ENCODE data around the gene MLC1. TPM values are rescaled to one million over a fixed set of nuclear protein-coding genes. Genes with fewer than 3 reads are reported as not detected.

Gene MLC1
- total and polyA plus RNA-seq, 2 donors, result 0.48 to 2.4 TPM

DNA sequence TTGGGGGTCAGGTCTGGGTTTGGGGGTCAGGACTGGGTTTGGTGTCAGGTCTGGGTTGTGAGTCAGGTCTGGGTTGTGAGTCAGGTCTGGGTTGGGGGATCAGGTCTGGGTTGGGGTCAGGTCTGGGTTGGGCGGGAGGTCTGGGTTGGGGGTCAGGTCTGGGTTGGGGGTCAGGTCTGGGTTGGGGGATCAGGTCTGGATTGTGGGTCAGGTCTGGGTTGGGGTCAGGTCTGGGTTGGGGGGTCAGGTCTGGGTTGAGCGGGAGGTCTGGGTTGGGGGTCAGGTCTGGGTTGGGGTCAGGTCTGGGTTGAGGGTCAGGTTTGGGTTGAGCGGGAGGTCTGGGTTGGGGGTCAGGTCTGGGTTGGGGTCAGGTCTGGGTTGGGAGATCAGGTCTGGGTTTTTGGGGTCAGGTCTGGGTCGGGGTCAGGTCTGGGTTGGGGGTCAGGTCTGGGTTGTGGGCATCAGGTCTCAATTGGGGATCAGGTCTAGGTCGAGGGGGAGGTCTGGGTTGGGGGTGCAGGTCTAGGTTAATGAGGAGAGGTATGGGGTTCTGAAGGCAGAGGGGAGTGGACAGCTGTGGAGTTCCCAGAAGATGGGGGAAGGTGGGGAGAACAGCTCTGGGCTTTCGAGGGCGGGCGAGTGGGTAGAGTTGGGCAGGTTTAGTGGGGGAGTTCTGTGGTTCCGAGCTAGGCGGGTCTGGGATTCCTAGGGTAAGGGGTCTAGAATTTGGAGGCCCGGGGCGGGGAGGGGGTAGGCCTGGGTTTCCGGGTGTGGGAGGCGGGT lies 27.8 kb downstream of the MLC1 start:
- no peak for DNase-seq (ENCODE audit: low read depth in 6 of 9, low spot score in 9 of 9)
- peaks cover 28 to 57% of the 10 kb centered on the region in 2 donors for H3K27me3 ChIP-seq (ENCODE audit: control insufficient read depth in 2 of 2, insufficient read depth in 1 of 2, low read length in 1 of 2)
- H3K4me1 ChIP-seq (ENCODE audit: control insufficient read depth in 2 of 2, insufficient read depth in 2 of 2, low read length in 2 of 2), result no peaks in the 10 kb centered on the region
- 93% methylated on average over 14 of the region's 14 CpGs for WGBS
- H3K27ac ChIP-seq (ENCODE audit: low read depth in 1 of 2, low read length in 1 of 2), result no peak overlapping the region
- H3K36me3 ChIP-seq (ENCODE audit: control insufficient read depth in 2 of 2, insufficient read depth in 2 of 2, low read length in 1 of 2), result no peaks in the 10 kb centered on the region
- no peak overlapping the region for H3K4me3 ChIP-seq (ENCODE audit: low read length in 2 of 2)
- H3K9me3 ChIP-seq (ENCODE audit: control insufficient read depth in 2 of 2, insufficient read depth in 1 of 2, low read length in 1 of 2), result peaks cover 0 to 3% of the 10 kb centered on the region in 2 donors

DNA sequence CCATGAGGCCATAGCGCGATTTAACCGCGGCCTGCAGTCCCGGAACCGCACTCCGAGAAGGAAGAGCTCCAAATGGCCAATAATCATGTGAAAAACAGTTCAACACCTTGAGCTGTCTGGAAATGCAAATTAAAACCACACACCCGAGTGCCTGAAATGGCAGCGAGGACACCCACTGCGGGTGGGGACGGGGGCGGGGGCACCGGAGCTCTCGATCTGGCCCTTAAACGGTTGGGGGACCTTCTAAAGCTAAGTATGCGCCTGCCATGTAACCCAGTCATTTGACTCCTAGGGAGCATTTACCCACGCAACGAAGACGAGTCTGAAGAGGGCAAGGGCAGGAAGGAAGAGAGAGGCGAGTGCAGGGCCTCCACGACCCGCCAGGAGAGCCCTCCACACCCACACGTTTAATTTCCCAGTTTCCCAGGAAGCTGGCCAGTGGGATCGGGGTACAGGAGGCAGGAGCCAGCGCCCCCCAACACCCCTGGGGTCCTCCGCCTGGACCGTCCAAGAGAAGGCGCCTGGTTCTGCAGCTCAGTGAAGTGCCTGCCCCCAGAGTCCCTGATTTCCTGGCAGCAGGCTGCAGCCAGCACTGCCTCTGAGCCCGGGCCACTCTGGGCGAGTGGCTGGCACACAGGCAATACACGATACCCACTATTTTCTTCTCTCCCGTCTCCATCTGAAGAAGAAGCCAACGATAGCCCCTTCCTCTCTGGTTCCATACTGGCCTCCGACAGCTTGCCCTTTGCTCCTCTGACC lies 28.8 kb downstream of the MLC1 start:
- H3K27me3 ChIP-seq (ENCODE audit: control insufficient read depth in 2 of 2, insufficient read depth in 1 of 2, low read length in 1 of 2), result peaks cover 28 to 52% of the 10 kb centered on the region in 2 donors
- H3K4me1 ChIP-seq (ENCODE audit: control insufficient read depth in 2 of 2, insufficient read depth in 2 of 2, low read length in 2 of 2), result no peaks in the 10 kb centered on the region
- 78% methylated on average over 34 of the region's 34 CpGs for whole genome bisulfite sequencing

DNA sequence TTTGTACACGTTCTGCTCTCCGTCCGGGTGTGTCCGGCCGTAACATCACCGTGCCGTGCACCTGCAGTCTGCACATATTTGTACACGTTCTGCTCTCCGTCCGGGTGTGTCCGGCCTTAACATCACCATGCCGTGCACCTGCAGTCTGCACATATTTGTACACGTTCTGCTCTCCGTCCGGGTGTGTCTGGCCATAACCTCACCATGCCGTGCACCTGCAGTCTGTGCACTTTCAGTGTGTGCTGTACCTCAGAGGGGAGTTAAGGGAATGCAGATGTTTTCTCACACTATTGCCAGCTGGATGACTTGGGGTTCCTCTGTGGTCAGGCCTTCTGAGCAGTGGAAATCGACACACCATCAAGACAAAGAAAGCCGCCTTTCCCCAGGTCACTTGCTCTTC lies 31.4 kb downstream of the MLC1 start:
- H3K36me3 ChIP-seq (ENCODE audit: control insufficient read depth in 2 of 2, insufficient read depth in 2 of 2, low read length in 1 of 2), result no peaks in the 10 kb centered on the region
- H3K4me3 ChIP-seq (ENCODE audit: low read length in 2 of 2), result no peak overlapping the region
- no peaks in the 10 kb centered on the region for H3K4me1 ChIP-seq (ENCODE audit: control insufficient read depth in 2 of 2, insufficient read depth in 2 of 2, low read length in 2 of 2)
- H3K9me3 ChIP-seq (ENCODE audit: control insufficient read depth in 2 of 2, insufficient read depth in 1 of 2, low read length in 1 of 2), result no peaks in the 10 kb centered on the region
- WGBS, result 87% methylated on average over 18 of the region's 18 CpGs
- H3K27me3 ChIP-seq (ENCODE audit: control insufficient read depth in 2 of 2, insufficient read depth in 1 of 2, low read length in 1 of 2), result peaks cover 19 to 26% of the 10 kb centered on the region in 2 donors
- no peak for DNase-seq (ENCODE audit: low read depth in 6 of 9, low spot score in 9 of 9)
- H3K27ac ChIP-seq (ENCODE audit: low read depth in 1 of 2, low read length in 1 of 2), result no peak overlapping the region

More for the DNA sequence above, 28.8 kb downstream of the MLC1 start:
- peaks cover 0 to 3% of the 10 kb centered on the region in 2 donors for H3K9me3 ChIP-seq (ENCODE audit: control insufficient read depth in 2 of 2, insufficient read depth in 1 of 2, low read length in 1 of 2)
- no peaks in the 10 kb centered on the region for H3K36me3 ChIP-seq (ENCODE audit: control insufficient read depth in 2 of 2, insufficient read depth in 2 of 2, low read length in 1 of 2)
- no peak overlapping the region for H3K27ac ChIP-seq (ENCODE audit: low read depth in 1 of 2, low read length in 1 of 2)
- no peak overlapping the region for H3K4me3 ChIP-seq (ENCODE audit: low read length in 2 of 2)
- DNase-seq (ENCODE audit: low read depth in 6 of 9, low spot score in 9 of 9), result no peak

DNA sequence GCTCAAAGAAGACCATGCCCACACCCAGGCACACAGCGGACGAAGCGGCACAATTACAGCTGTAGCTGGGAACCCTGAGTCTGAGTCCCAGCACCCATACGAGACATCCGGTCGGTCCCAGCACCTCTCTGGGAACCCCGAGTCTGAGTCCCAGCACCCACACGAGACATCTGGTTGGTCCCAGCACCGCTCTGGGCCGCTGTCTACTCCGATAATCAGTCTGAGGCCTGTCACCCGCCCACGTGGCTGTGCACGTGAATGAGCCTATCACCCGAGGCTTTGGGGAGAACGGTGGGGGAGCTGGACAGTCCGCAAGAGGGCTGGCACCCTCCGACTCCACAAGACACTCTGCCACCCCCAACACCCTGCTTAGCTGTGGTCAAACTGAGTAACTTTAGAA lies 33.3 kb downstream of the MLC1 start:
- Histone ChIP-seq H3K4me1 (ENCODE audit: control insufficient read depth in 2 of 2, insufficient read depth in 2 of 2, low read length in 2 of 2) (no peaks in the 10 kb centered on the region), H3K27me3 (ENCODE audit: control insufficient read depth in 2 of 2, insufficient read depth in 1 of 2, low read length in 1 of 2) (peaks cover 7 to 9% of the 10 kb centered on the region in 2 donors), H3K36me3 (ENCODE audit: control insufficient read depth in 2 of 2, insufficient read depth in 2 of 2, low read length in 1 of 2) (no peaks in the 10 kb centered on the region), H3K4me3 (ENCODE audit: low read length in 2 of 2) (no peak overlapping the region), H3K9me3 (ENCODE audit: control insufficient read depth in 2 of 2, insufficient read depth in 1 of 2, low read length in 1 of 2) (no peaks in the 10 kb centered on the region), H3K27ac (ENCODE audit: low read depth in 1 of 2, low read length in 1 of 2) (no peak overlapping the region)
- DNase-seq (ENCODE audit: low read depth in 6 of 9, low spot score in 9 of 9), result no peak
- WGBS, result 96% methylated on average over 18 of the region's 18 CpGs

DNA sequence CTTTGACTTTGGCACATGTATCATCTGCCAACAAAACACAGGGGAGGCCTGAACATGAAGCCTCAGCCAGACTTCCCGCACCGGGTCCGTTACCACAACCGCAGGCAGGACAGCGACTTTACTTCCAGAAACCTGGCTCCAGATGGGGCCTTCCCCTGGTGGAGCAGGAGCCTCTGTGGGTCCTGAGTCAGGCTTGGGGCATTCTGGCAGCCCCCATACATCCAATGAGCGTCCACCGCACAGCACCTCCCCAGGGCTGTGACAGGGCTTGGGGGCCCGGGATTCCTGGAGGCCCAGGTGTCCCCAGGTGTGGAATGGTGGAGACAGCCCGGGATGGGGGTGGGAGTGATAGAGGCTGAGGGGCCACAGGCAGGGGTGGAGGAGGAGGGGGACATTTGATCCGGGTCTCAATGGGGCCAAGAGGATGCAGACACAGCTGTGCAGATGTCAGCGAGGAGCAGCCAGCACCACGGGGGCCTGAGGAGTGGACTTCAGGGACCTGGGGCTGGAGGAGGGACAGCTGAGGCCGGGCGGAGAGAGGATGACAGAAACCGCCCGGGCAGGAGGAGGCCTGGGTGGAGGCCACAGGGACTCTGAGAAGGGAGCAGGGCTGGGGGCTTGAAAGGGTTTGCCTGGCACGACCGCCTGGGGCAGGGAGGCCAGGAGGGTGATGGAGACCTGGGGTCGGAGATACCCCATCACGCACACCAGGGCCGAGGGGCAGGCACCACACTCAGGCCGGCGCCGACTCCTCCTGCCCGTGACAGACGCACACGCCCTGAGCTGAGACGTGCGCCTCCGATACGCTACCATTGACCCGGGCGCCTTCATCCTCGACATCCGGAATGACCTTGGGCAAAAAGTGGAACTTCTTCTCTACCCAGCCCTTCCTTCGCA lies 35.7 kb downstream of the MLC1 start:
- DNase-seq (ENCODE audit: low read depth in 6 of 9, low spot score in 9 of 9), result no peak

DNA sequence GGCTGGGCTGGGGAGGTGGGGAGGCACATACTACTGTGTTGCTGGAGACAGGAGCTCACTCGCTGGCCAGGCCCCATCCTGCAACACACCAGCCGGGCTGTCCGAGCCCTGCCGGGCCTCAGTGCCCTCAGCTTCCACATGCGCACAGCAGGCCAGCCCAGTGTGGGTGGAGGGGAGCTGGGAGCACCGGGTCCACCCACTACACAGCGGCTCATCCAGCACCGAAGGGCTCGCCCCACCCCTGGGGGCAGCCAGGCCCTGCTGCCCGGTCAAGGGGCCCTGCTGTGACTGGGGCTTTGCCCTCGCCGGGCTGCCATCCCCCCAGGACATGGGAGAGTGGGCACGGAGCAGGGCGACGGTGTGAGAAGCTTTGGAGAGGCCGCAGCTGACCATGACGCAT lies 36.4 kb downstream of the MLC1 start:
- no peak for DNase-seq (ENCODE audit: low read depth in 6 of 9, low spot score in 9 of 9)
- Histone ChIP-seq H3K36me3 (ENCODE audit: control insufficient read depth in 2 of 2, insufficient read depth in 2 of 2, low read length in 1 of 2) (no peaks in the 10 kb centered on the region), H3K27ac (ENCODE audit: low read depth in 1 of 2, low read length in 1 of 2) (no peak overlapping the region), H3K4me1 (ENCODE audit: control insufficient read depth in 2 of 2, insufficient read depth in 2 of 2, low read length in 2 of 2) (no peaks in the 10 kb centered on the region), H3K9me3 (ENCODE audit: control insufficient read depth in 2 of 2, insufficient read depth in 1 of 2, low read length in 1 of 2) (no peaks in the 10 kb centered on the region), H3K4me3 (ENCODE audit: low read length in 2 of 2) (no peak overlapping the region), H3K27me3 (ENCODE audit: control insufficient read depth in 2 of 2, insufficient read depth in 1 of 2, low read length in 1 of 2) (peaks cover 0 to 10% of the 10 kb centered on the region in 2 donors)
- WGBS, result 95% methylated on average over 17 of the region's 17 CpGs

More for the DNA sequence above, 35.7 kb downstream of the MLC1 start:
- Histone ChIP-seq H3K9me3 (ENCODE audit: control insufficient read depth in 2 of 2, insufficient read depth in 1 of 2, low read length in 1 of 2) (no peaks in the 10 kb centered on the region), H3K36me3 (ENCODE audit: control insufficient read depth in 2 of 2, insufficient read depth in 2 of 2, low read length in 1 of 2) (no peaks in the 10 kb centered on the region), H3K27me3 (ENCODE audit: control insufficient read depth in 2 of 2, insufficient read depth in 1 of 2, low read length in 1 of 2) (peaks cover 0 to 7% of the 10 kb centered on the region in 2 donors), H3K4me1 (ENCODE audit: control insufficient read depth in 2 of 2, insufficient read depth in 2 of 2, low read length in 2 of 2) (no peaks in the 10 kb centered on the region), H3K4me3 (ENCODE audit: low read length in 2 of 2) (no peak overlapping the region), H3K27ac (ENCODE audit: low read depth in 1 of 2, low read length in 1 of 2) (no peak overlapping the region)
- 95% methylated on average over 36 of the region's 36 CpGs for WGBS

DNA sequence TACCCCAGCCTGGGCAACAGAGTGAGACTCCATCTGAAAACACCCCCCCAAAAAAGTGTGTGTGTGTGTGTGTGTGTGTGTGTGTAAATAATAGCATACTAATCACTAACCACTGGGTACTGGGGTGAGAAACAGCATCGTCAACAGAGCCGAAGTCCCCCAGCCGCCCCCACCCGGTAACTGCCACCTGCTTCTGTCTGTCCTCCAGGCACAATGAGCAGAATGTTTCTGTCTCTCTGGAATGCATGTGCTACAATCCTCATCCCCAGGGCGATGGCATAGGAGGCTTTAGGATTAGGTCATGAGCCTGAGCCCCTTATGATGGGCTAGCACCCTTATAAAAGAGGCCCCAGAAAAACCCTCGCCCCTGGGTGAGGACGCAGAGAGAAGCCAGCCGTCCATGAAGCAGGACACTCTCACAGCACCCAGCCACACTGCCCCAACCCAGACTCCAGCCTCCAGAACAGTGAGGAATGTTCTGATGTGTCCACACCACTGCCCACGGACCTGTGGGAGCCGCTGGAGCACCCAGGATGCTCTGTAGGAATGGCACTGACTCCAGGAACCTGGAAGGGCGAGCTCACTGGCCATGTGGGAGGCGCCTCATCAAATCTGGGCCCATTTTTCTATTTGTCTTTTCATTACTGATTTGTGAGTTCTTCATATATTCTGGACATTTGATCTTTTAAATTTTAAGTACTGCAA lies 37.0 kb downstream of the MLC1 start:
- DNase-seq (ENCODE audit: low read depth in 6 of 9, low spot score in 9 of 9), result no peak
- H3K4me1 ChIP-seq (ENCODE audit: control insufficient read depth in 2 of 2, insufficient read depth in 2 of 2, low read length in 2 of 2), result no peaks in the 10 kb centered on the region
- WGBS, result 94% methylated on average over 12 of the region's 12 CpGs
- no peaks in the 10 kb centered on the region for H3K36me3 ChIP-seq (ENCODE audit: control insufficient read depth in 2 of 2, insufficient read depth in 2 of 2, low read length in 1 of 2)
- peaks cover 0 to 12% of the 10 kb centered on the region in 2 donors for H3K27me3 ChIP-seq (ENCODE audit: control insufficient read depth in 2 of 2, insufficient read depth in 1 of 2, low read length in 1 of 2)
- no peak overlapping the region for H3K4me3 ChIP-seq (ENCODE audit: low read length in 2 of 2)
- H3K9me3 ChIP-seq (ENCODE audit: control insufficient read depth in 2 of 2, insufficient read depth in 1 of 2, low read length in 1 of 2), result no peaks in the 10 kb centered on the region
- no peak overlapping the region for H3K27ac ChIP-seq (ENCODE audit: low read depth in 1 of 2, low read length in 1 of 2)

DNA sequence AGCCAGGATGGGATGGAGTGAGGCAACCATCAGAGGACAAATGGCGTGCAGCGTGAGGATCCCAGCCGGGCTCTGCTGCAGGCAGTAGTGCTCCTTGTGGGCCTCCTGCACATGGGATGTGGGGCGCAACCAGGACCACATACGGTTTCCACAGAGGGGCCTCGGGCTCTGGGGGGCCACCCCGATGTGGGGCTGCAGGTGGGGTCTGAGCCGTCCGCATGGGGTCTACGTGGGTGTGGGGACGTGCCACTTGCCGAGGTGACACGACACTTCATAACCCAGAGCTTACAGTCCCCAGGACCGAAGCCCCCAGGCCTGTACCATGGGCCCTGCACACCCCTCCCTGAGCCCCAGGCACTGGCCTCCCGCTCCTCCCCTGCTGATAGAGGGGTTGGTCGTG lies 37.9 kb downstream of the MLC1 start:
- Histone ChIP-seq H3K27ac (ENCODE audit: low read depth in 1 of 2, low read length in 1 of 2) (no peak overlapping the region), H3K27me3 (ENCODE audit: control insufficient read depth in 2 of 2, insufficient read depth in 1 of 2, low read length in 1 of 2) (peaks cover 0 to 12% of the 10 kb centered on the region in 2 donors), H3K4me3 (ENCODE audit: low read length in 2 of 2) (no peak overlapping the region), H3K36me3 (ENCODE audit: control insufficient read depth in 2 of 2, insufficient read depth in 2 of 2, low read length in 1 of 2) (no peaks in the 10 kb centered on the region), H3K4me1 (ENCODE audit: control insufficient read depth in 2 of 2, insufficient read depth in 2 of 2, low read length in 2 of 2) (no peaks in the 10 kb centered on the region), H3K9me3 (ENCODE audit: control insufficient read depth in 2 of 2, insufficient read depth in 1 of 2, low read length in 1 of 2) (no peaks in the 10 kb centered on the region)
- DNase-seq (ENCODE audit: low read depth in 6 of 9, low spot score in 9 of 9), result no peak
- WGBS, result 97% methylated on average over 16 of the region's 16 CpGs

All from thymus (tissue), 11 donors.